Measurements from ENCODE around the gene PCBD1.

DNA sequence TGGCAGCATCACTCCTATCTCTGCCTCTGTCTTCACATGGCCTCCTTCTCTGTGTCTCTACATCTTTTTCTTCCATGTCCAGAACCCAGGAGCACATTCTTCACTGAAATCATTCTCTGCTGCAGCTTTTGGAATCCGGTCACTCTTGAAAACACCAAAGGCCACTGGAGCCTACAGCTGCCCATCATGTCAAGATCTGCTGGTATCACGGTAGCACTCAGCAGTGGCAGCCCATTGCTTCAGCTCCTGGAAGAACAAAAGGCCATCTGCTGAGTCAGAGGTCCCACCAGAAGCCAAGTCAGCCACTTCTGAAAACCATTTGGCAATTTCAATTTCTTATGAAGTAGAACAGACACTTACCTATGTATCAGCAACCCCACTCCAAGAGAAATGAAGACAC is 6.1 kb upstream of the PCBD1 start:
- TF ChIP-seq CTCF (IDR thresholded peaks at IDR 0.05), result no peak
- no peak for TF ChIP-seq EZH2 (IDR thresholded peaks at IDR 0.05; ENCODE audit: borderline replicate concordance, insufficient read depth, low read depth, low read length, poor library complexity, severe bottlenecking)
